ENCODE measurements around the gene MRPL17.

Gene MRPL17

GRCh38 chr11:6630632-6631291, 52.4 kb downstream of the MRPL17 start:
- no peak for DNase-seq

All from activated CD4-positive, alpha-beta T cell treated with anti-CD3 and anti-CD28 coated beads for 1 hour (primary cell).